ENCODE measurements around the gene RASL11A.
"Not testable (repeated sequence)": the region's sequence is repeated elsewhere in the genome, so short reads cannot be mapped to it uniquely, and the experiment has no call there.

Gene RASL11A, protein sequence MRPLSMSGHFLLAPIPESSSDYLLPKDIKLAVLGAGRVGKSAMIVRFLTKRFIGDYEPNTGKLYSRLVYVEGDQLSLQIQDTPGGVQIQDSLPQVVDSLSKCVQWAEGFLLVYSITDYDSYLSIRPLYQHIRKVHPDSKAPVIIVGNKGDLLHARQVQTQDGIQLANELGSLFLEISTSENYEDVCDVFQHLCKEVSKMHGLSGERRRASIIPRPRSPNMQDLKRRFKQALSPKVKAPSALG

DNA sequence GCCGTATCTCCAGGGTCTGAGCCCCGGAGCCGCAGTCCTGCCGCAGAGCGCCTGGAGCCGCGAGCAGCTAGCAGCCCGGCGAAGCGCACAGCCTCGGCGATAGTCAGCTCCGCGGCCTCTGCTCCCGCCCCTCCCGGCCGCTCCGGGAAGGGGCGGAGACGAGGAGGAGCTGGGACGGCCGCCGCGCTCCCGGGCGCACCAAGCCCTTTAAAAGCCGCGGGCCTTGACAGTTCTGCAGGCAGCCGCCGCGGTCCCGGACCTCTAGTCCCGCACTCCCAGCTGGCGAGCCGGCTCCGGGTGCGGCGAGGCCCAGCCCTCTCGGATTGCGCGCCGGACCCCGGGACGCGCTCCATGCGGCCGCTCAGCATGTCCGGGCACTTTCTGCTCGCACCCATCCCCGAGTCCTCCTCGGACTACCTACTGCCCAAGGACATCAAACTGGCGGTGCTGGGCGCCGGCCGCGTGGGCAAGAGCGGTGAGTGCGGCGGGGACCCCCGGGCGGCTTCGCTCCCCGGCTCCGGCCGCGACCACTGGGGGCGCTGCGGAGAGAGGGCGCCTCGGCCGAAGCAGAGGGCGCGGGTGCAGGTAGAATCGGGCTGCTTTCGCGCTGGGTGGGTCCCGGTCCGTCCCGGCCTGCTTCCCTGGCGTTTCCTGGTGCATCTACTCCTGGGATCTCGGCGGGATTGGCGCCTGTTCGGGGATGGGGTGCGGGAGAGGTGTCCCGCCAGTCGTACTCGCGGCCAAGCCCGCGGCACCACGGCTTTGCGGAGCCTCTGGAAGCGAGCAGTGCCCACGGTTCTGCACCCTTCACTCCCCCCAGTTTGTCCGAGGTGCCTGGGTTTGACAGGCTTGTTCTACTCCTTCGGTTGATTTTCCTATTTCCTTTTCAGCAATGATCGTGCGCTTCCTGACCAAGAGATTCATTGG, at the start of gene RASL11A:
TSS of gene RASL11A (plus strand) at position 237 of the 927 bp plus-strand sequence. CDS start at position 352, 115 bp downstream.
- DNase-seq (ENCODE audit: low read depth in 2 of 2): peak; percentile 44 to 58

DNA sequence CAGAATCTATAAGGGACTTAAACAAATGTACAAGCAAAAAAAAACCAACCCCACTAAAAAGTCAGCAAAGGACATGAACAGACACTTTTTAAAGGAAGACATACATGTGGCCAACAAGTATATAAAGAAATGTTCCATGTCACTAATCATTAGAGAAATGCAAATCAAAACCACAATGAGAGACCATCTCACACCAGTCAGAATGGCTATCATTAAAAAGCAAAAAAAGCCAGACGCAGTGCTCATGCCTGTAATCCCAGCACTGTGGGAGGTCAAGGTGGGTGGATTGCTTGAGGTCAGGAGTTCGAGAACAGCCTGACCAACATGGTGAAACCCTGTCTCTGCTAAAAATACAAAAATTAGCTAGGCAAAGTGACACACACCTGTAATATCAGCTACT, 48.5 kb upstream of the RASL11A start:
- not testable (repeated sequence) for DNase-seq (ENCODE audit: low read depth in 2 of 2)

DNA sequence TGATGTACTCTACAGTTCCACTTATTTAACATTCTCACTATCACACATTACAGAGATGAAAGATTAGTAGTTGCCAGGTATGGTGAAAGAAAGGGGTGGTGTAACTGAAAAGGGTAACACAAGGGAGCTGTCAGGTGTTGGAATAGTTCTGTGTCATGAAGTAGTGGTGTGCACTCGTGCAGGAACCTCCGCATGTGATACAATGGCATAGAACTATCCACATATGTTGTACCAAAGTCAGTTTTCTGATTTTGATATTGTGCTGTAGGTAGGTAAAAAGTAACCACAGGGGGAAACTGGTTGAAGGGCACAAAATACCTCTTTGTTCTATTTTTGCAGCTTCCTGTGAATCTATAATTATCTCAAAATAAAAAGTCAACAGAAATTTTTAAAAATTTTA, 43.6 kb upstream of the RASL11A start:
- no peak for DNase-seq (ENCODE audit: low read depth in 2 of 2)

- DNase-seq (ENCODE audit: low read depth in 2 of 2): no peak
Observed at GRCh38 chr13:27228131-27228530, 42.5 kb upstream of the RASL11A start.

- DNase-seq (ENCODE audit: low read depth in 2 of 2): no peak
Observed at GRCh38 chr13:27229642-27230041, 41.0 kb upstream of the RASL11A start.

DNA sequence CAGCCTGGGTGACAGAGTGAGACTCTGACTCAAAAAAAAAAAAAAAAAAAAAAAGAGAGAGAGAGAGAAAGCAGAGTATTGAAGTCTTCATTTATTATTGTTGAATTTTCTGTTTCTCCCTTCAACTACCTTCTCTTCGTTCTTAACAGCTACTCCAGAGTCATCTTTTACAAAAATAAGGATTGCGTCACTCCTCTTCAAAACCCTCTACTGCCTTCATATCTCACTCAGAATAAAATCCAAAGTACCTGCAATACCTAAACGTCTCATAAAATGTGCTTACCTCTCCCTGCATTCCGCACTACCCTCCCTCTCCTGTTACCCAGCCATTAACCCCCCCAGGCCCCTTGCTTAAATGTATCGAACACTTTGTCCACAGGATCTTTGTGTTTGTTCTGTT, 36.7 kb upstream of the RASL11A start:
- no peak for DNase-seq (ENCODE audit: low read depth in 2 of 2)

DNA sequence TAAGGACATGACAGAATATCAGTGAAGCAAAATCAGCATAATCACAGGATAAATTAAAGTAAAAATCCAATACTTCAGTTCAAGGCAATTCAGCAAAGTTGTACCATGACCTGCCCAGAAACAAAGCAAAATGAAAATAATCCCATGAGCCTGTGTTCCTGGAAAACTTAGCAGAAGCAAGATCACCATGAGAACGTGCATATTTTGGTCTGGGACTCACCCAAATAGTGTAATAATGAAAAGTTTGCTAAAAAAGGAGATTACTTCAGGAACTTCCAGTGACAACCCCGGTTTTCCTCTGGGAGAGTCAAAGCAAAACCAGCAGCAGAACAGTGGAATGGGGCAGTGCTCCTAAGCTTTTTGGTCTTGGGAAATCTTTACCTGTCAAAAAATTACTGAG, 34.2 kb upstream of the RASL11A start:
- DNase-seq (ENCODE audit: low read depth in 2 of 2): no peak

DNA sequence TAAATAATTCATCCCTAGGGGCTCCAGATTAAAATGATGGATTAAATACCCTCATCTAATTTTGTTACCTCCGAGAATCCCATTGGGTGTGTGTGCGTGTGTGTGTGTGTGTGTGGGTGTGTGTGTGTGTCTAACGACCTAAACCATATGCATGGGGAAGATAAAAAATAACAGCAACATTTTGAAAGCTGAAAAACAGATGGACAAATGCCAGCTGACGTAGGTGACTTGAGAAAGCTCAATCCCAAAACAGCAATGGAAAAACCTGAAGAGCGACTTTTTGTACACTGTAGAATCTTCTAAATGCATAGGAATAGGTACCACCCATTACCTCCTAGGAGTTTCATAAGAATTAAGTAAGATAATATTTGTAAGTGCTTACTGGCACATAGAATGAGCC, 27.9 kb upstream of the RASL11A start:
- no peak for DNase-seq (ENCODE audit: low read depth in 2 of 2)

DNA sequence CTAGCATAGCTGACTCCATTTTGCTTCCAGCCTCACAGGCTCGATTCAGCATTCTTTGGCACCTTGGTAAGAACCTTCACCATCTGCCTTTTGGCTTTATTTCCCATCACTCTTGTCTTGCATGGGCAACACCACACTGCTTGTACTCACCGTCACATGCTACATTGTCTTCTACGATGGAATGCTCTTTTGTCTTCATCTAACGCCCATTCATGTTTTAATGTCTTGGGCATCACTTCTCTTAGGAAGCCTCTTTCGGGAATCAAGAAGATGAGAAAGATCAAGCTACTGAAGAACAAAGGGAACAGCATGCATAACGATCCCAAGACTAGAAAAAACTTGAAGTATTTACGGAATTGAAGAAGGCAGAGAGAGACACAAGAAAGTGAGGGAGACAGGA, 25.0 kb upstream of the RASL11A start:
- no peak for DNase-seq (ENCODE audit: low read depth in 2 of 2)

DNA sequence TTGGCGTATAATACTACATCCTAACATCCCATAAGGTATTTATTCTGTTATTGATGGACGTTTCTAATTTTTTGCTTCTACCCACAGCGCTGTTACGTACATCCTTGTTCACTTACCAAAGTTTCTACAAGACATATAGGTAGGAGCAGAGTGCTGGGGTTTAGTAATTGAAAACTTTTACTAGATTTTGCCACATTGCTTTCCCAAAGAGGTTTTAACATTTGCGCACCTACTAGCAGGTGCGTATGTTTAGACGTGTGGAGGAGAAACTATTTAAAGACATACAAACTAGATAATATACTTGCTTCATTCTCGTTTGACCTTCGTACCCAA, 19.8 kb upstream of the RASL11A start:
- no peak for DNase-seq (ENCODE audit: low read depth in 2 of 2)

DNA sequence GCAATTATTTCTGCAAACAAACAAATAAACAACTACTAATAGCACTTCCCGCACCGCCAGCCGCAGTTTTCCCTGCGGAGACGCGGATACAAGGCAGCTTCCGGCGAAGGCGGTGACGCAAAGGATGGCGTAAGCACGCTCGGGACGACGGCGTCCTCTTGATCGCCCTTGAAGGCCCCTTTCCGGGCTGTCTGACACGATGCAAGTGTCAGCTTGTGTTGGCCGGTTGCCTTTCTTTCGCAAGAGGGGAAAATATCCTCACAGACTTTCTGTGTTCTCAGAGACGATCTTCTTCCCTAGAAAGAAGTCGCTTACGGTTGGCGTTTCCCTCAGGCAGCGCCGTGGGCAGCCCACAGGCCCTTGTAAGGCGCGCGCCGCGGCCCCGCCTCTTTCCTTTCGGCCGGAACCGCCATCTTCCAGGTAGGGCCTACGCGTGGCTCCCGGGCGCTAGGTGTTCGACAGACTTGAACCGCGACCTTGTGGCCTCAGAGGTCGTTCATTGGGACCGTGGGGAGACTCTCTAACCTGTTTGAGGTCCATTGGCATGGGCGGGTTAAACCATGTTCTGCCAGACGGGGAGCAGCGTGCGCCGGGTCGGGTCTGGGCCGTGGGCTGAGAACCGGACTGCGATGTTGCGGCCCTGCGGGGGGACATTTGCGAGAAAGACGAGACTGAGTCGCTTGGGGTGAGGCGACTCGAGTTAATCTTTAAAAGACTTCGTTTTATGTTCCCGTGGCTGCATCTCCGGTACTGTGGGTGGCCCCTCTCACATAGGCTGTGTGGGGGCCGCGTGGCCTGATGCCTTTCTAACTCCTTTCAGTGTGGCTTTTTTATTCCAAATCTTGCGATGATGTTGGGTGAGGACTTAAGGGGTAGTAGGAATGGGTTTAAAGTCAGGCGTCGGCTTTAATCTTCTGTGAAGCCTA, 19.2 kb upstream of the RASL11A start, which contains the start of gene RPL21:
TSS of gene RPL21 (plus strand) at position 393 of the 926 bp plus-strand sequence. CDS start 2,219 bp downstream, outside the sequence.
- peak; percentile 78 to 82 for DNase-seq (ENCODE audit: low read depth in 2 of 2)

- DNase-seq (ENCODE audit: low read depth in 2 of 2): no peak
Observed at GRCh38 chr13:27252467-27252866, 18.2 kb upstream of the RASL11A start.

DNA sequence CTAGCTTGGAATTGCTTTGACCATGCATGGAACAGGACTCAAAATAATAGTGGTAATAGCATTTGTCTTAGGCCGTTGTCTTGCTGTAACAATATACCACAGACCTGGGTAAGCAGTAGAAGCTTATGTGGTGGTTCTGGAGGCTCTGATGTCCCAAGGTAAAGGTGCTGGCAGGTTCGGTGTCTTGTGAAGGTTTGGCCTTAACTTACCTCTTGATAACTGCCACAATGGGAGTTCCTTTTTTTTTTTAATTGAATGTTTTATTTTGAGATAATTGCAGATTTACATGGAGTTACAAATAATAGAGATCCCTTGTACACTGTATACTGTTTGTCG, 13.4 kb upstream of the RASL11A start:
- no peak for DNase-seq (ENCODE audit: low read depth in 2 of 2)

DNA sequence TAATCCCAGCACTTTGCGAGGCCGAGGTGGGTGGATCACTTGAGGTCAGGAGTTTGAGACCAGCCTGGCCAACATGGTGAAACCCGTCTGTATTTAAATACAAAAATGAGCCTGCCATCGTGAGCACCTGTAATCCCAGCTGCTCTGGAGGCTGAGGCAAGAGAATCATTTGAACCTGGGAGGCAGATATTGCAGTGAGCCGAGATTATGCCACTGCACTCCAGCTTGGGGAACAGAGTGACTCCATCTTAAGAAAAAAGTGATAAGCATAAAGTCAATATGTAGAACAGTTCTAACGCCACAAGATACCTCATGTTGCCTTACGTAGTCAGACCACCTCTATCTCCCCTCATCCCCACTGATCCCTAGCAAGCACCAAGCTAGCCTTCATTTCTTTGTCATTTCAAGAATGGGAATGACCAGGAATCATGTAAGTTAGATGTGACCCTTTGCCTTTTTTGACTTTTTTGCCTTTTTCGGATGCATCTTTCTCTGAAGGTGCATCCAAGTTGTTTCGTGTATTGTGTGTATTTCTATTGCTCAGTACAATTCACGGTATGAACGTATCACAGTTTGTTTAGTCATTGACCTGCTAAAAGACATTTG, 12.9 kb upstream of the RASL11A start:
- no peak for DNase-seq (ENCODE audit: low read depth in 2 of 2)

GRCh38 chr13:27258637-27259386, 11.8 kb upstream of the RASL11A start:
- no peak for DNase-seq (ENCODE audit: low read depth in 2 of 2)

DNA sequence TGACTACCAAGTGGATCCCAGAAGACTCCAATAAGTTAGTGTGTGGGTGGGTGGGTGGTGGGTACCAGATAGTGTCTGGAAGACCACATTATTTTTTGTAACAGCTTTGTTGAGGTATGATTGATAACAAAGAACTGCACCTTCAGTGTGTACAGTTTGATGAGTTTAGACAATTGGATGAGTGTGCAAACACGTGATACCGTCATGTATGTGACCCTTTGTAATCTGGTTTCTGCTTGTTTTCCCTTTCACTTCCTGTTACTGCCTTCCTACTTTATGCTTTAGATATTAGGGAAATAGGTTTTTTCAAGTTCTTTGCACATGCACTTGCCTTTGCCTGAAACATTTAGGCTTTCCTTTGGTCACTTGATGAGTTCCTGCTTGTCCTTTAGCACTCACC, 10.8 kb upstream of the RASL11A start:
- DNase-seq (ENCODE audit: low read depth in 2 of 2): no peak

- no peak for DNase-seq (ENCODE audit: low read depth in 2 of 2)
Observed at GRCh38 chr13:27261396-27261795, 9.2 kb upstream of the RASL11A start.

GRCh38 chr13:27263438-27263837, 7.2 kb upstream of the RASL11A start:
- DNase-seq (ENCODE audit: low read depth in 2 of 2): no peak

- no peak for DNase-seq (ENCODE audit: low read depth in 2 of 2)
Observed at GRCh38 chr13:27264181-27264580, 6.4 kb upstream of the RASL11A start.

DNA sequence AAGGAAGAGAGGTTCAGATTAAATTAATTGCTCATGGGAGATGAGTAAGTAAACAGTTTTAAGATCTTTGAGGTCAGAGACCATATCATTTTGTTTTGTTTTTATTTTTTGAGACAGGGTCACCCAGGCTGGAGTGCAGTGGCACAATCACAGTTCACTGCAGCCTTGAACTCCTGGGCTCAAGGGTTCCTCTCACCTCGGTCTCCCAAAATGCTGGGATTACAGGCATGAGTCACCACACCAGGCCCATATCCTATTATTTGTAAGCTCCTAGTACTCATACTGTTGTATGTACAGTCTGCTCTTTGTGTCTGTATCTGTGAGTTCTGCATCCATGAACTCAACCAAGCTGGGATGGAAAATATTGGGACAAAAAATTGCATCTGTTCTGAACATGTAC, 6.0 kb upstream of the RASL11A start:
- DNase-seq (ENCODE audit: low read depth in 2 of 2): no peak

DNA sequence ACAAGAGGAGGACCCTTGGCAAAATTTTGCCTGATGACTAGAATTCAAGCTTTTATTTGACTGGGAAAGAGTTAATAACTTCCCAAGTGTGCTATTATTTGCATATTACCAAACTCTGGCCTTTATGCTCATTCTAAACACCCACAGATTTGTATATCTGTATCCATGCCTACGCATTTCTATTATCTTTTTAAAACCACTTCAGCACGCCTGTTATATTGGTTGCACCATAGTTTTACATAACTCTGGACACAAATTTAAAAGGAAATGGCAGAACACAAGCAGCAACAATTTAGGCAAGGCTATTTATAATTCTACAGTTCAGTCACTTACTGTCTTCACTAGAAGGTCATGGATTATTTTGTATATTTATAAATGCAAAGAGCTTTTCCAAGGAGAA, 3.7 kb upstream of the RASL11A start:
- no peak for DNase-seq (ENCODE audit: low read depth in 2 of 2)

All from stimulated activated CD8-positive, alpha-beta memory T cell treated with anti-CD3 and anti-CD28 coated beads, Interleukin-2, amount 100 ng/mL, for 1 hour (primary cell).